GM19240 (cell line): Measurements from ENCODE around the gene PDE4DIP.
"Not testable (repeated sequence)": the region's sequence is repeated elsewhere in the genome, so short reads cannot be mapped to it uniquely, and the experiment has no call there.

Experiments
- DNase-seq: peaks from one replicate; pipeline ENCODE4 v3.0.0; 2011; ENCODE audit warnings: low spot score; ENCODE audit not compliant: insufficient read length

Gene PDE4DIP

DNA sequence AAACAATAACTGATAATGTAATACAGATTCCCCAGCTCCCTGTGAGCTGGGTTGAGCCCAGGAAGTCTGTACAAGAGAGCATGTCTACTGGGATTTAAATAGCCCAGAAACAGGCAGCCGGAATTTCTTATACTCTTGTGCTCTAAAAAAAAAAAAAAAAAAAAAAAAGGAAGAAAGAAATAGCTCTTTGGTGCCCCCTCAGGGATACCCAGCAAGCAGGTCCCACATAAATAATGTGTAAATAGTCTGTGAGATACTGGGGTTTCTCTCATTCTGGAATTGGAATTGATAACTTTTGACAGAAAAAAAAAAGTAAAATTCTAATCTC is 25.4 kb downstream of the PDE4DIP start:
- not testable (repeated sequence) for DNase-seq

- DNase-seq: not testable (repeated sequence)
Measured at GRCh38 chr1:148874408-148875388, 30.5 kb downstream of the PDE4DIP start.

- DNase-seq: not testable (repeated sequence)
Measured at GRCh38 chr1:148879812-148880416, 35.7 kb downstream of the PDE4DIP start.

GRCh38 chr1:148881261-148881660 is 37.0 kb downstream of the PDE4DIP start:
- not testable (repeated sequence) for DNase-seq

GRCh38 chr1:148885219-148885618 is 41.0 kb downstream of the PDE4DIP start:
- DNase-seq: not testable (repeated sequence)

GRCh38 chr1:148886293-148886692 is 42.1 kb downstream of the PDE4DIP start:
- DNase-seq: not testable (repeated sequence)

DNA sequence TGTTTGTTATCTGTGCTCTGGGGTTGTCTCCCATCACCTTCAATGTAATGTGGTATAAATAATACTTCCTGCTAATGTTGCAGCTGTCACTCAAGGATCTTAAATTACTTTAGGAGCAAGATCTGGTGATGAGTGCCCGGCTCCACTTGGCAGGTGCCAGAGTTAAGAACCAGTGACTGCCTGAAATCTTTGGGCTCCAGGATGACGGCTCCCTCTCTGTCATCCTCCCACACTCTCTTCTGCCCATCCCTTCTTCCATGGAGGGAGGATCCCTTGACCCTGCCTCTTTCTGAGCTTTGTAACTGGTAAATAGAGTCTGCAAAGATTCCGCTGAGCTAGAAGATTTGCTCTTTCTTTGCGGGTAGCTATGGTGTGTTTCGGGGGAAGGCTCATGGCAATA is 44.4 kb downstream of the PDE4DIP start:
- not testable (repeated sequence) for DNase-seq

GRCh38 chr1:148889267-148890074 is 45.2 kb downstream of the PDE4DIP start:
- not testable (repeated sequence) for DNase-seq

DNA sequence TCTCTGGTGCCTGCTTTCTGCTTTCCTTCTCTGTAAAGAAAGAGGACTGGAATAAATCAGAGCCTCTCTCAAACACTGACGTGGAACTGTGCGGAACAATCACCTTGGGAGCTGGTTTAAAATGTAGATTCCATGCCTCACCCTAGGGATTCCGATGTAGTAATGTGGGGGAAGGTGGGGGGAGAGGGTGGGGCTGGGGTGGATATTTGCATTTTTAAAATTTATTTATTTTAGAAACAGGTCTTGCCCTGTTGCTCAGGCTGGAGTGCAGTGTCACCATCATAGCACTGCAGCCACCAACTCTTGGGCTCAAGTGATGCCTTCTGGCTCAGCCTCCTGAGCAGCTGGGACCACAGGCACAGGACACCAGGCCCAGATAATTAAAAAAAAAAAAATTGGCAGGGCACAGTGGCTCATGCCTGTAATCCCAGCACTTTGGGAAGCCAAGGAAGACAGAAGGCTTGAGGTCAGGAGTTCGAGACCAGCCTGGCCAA is 45.9 kb downstream of the PDE4DIP start:
- not testable (repeated sequence) for DNase-seq

GRCh38 chr1:148894360-148895352 is 50.4 kb downstream of the PDE4DIP start:
- DNase-seq: not testable (repeated sequence)

GRCh38 chr1:148900026-148900425 is 55.8 kb downstream of the PDE4DIP start:
- DNase-seq: not testable (repeated sequence)

GRCh38 chr1:148900691-148901090 is 56.5 kb downstream of the PDE4DIP start:
- not testable (repeated sequence) for DNase-seq

DNA sequence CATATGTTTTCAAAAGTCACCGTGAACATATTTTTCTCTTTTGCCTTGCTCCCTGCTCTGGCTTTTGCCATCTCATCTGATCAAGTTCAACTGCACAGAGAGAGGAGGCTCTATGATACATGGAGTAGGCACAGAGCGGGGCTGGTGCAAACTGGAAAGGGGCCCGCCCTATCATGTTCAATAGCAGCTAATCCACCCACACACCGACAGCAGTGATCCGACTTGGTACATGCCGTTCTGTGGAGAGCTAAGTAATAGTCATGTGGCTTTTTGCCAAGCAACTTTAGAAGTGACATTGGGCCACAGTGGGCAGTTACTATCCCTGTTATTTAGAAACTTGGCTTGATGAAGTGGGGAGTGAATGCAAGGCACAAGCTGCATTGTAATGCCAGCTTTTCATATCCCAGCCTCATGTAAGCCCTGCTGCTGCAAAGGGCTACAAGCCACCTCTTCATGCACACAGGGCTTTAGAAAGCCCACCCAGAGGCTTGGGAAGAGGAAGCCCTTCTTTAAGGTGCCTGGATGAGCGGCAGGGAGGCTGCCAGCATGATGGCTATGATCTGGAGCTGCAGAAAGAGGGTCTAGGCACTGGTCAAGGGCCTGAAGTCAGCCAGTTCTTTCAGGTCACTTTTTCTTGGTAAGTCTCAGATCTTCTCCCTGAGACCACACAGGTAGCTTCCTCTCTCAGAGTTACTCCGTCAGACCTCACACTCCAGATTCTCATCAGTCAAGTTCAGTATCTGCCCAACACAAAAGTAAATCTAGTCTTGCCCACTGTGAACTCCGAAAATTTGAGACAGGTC is 57.1 kb downstream of the PDE4DIP start:
- not testable (repeated sequence) for DNase-seq

GRCh38 chr1:148901953-148902341 is 57.7 kb downstream of the PDE4DIP start:
- DNase-seq: not testable (repeated sequence)

- not testable (repeated sequence) for DNase-seq
Measured at GRCh38 chr1:148909219-148909826, 65.1 kb downstream of the PDE4DIP start.

DNA sequence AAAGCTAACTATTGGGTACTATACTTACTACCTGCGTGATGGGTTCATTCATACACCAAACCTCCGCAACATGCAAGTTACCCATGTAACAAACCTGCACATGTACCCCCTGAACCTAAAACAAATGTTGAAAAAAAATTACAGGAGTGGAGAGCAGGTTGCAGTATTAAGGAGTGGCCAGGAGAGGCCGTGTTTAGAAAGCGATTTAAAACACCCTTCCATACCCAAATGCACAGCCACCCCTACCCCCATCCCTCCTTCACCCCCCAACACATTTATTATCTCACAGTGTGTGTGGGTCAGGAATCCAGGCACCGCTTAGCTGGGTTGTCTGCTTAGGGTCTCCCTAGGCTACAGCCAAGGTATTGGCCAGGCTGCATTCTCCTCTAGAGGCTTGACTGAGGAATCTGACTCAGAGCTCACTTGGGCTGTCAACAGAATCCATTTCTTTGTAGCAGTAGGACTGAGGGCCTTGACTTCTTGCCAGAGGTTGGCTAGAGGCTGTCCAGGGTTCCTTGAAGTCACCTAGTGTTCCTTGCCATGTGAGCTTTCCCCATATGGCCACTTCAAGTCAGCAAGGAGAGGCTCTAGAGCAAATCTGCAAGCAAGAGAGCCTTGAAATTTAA is 67.2 kb downstream of the PDE4DIP start:
- not testable (repeated sequence) for DNase-seq

DNA sequence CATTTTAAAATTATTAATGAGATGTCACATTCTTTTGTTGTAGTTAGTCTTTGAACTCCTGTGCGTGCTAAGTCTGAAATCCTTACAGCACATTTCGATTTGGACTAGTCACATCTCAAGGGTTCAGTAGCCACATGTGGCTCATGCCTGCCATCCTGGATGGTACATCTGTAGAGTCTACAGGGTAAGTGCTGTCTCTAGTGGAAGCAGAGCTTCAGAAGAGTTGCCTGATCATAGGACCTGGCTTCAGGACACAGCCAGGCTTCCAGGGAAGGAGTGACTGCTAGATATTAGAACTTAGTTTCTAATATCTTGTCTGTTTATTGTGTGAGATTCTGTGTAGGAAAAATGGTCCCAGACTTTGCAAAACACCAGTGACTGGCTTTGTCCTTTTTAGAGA is 72.0 kb downstream of the PDE4DIP start:
- not testable (repeated sequence) for DNase-seq

- DNase-seq: not testable (repeated sequence)
Measured at GRCh38 chr1:148916695-148917348, 72.6 kb downstream of the PDE4DIP start.
